DND-41 (cell line): ENCODE data around the gene COL6A3.

ENCODE experiments used
- CTCF ChIP-seq: IDR thresholded peaks from 2 replicates; pipeline ENCODE4 v1.5.1; 2012; ENCODE audit warnings: borderline replicate concordance, low read length, moderate library complexity, mild to moderate bottlenecking; ENCODE audit not compliant: poor library complexity, severe bottlenecking; ENCODE audit errors: extremely low read depth
- EZH2 ChIP-seq: IDR thresholded peaks from 3 replicates; pipeline ENCODE4 v1.6.1; 2012; ENCODE audit warnings: borderline replicate concordance, low read depth, mild to moderate bottlenecking, moderate library complexity, low read length, inconsistent platforms; ENCODE audit not compliant: severe bottlenecking

GRCh38 chr2:237348281-237348865 lies 65.6 kb downstream of the COL6A3 start:
- TF ChIP-seq CTCF (no peak), EZH2 (no peak)
